Esophagus squamous epithelium (tissue), 4 donors: ENCODE measurements around the gene MAP2K5.

Source experiments
- CTCF ChIP-seq, 6 experiments: fragments of 450-650 bp in 4 of 6; fragments of 200-600 bp in 2 of 6; sonication (generic) in 2 of 6; IDR thresholded peaks; one replicate each; pipeline ENCODE4 v1.5.1; 2016 to 2019; ENCODE audit warnings: antibody characterized with exemption in 6 of 6, mild to moderate bottlenecking in 4 of 6, moderate library complexity in 4 of 6
- POLR2A ChIP-seq, 4 donors: fragments of 450-650 bp; IDR thresholded peaks; one replicate each; pipeline ENCODE4 v1.6.1; 2017; ENCODE audit warnings: antibody characterized with exemption in 4 of 4, mild to moderate bottlenecking in 4 of 4, moderate library complexity in 3 of 4

GRCh38 chr15:67579967-67580366, 37.5 kb downstream of the MAP2K5 start:
- no peak for TF ChIP-seq CTCF (IDR thresholded peaks at IDR 0.05)
- no peak for TF ChIP-seq POLR2A (IDR thresholded peaks at IDR 0.05)
